ENCODE data around the gene ATP4A. TPM values are rescaled to one million over a fixed set of nuclear protein-coding genes. Genes with fewer than 3 reads are reported as not detected.

Gene ATP4A
- total RNA-seq, 2 donors from 2014 or later = not detected

DNA sequence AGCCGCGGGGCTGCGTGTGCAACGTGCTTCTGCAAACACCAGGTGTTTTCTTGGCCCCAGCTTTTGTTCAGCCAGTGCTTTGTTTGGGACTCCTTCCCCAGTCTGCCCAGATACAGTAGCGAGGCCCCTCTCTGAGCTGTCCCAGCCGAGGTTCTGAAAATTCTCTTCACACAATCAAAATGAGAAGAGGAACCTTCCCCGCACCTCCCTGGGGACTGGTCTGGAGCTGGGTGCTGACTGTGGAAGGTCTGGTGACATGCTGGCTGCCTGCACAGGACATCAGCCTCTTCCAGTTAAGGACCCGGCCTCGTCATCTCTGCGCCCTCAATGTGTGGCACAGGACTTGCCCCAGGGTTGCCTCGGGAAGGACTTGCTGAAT is 4.2 kb downstream of the ATP4A start:
- H3K4me3 ChIP-seq = no peak overlapping the region
- H3K27ac ChIP-seq = no peak overlapping the region
- no peak for DNase-seq (ENCODE audit: low spot score)
- no peaks in the 10 kb centered on the region for H3K9me3 ChIP-seq
- TF ChIP-seq CTCF (IDR thresholded peaks at IDR 0.05) = no peak
- no peaks in the 10 kb centered on the region for H3K36me3 ChIP-seq
- peaks cover 0 to 9% of the 10 kb centered on the region in 2 donors for H3K27me3 ChIP-seq
- H3K4me1 ChIP-seq = peaks cover 0 to 14% of the 10 kb centered on the region in 2 donors

GRCh38 chr19:35558400-35559280 is 4.8 kb downstream of the ATP4A start:
- H3K27me3 ChIP-seq = peaks cover 0 to 9% of the 10 kb centered on the region in 2 donors
- DNase-seq (ENCODE audit: low spot score) = no peak

DNA sequence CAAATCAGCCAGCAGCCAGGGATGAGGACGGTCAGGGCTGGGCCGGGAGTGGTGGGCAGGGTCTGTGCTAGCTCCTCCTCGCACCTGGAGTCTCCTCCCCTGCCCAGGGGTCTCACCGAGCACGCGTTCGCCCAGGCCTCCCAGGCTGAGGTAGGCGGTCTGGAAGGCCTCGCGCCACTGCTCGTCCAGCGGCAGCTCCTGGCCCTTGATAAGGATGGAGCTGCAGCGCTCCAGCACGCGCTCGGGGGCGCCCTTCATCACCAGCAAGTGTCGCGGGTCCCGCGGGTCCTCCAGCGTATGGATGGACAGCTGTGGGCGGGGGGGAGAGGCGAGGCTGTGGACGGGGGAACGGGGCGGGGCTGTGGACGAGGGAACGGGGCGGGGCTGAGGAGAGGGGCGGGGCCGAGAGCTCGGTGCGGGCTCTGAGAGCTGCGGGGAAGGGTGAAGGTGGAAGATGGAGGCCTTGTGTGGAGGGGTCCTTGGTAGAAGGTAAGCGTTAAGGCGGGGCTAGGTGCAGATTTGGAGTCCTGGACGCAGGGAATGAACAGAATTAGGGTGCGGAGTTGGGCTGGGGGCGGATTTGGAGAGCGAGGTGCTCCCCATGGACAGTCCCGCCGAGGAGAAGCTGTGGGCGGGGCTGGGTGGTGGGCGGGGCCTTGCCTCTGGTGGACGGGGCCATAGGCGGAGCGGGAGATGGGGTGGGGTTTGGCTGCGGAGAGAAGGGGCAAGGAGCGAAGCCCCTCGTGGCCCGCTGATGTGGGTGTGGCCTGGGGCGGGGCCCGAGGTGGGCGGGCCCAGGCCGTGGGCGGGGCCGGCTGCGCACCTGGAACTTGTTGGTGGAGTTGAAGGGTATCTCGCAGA is 5.7 kb downstream of the ATP4A start:
- H3K4me1 ChIP-seq = peaks cover 0 to 14% of the 10 kb centered on the region in 2 donors
- H3K4me3 ChIP-seq = peak overlapping the region; percentile 28 to 48
- peaks cover 0 to 9% of the 10 kb centered on the region in 2 donors for H3K27me3 ChIP-seq
- no peaks in the 10 kb centered on the region for H3K9me3 ChIP-seq
- H3K27ac ChIP-seq = no peak overlapping the region
- TF ChIP-seq CTCF (IDR thresholded peaks at IDR 0.05) = no peak
- no peaks in the 10 kb centered on the region for H3K36me3 ChIP-seq
- no peak for DNase-seq (ENCODE audit: low spot score)

More at GRCh38 chr19:35558400-35559280, 4.8 kb downstream of the ATP4A start:
- H3K9me3 ChIP-seq = no peaks in the 10 kb centered on the region
- no peak for TF ChIP-seq CTCF (IDR thresholded peaks at IDR 0.05)
- peaks cover 0 to 14% of the 10 kb centered on the region in 2 donors for H3K4me1 ChIP-seq
- H3K27ac ChIP-seq = no peak overlapping the region
- peak overlapping the region in 1 of 2 donors; percentile 48 for H3K4me3 ChIP-seq
- H3K36me3 ChIP-seq = no peaks in the 10 kb centered on the region

DNA sequence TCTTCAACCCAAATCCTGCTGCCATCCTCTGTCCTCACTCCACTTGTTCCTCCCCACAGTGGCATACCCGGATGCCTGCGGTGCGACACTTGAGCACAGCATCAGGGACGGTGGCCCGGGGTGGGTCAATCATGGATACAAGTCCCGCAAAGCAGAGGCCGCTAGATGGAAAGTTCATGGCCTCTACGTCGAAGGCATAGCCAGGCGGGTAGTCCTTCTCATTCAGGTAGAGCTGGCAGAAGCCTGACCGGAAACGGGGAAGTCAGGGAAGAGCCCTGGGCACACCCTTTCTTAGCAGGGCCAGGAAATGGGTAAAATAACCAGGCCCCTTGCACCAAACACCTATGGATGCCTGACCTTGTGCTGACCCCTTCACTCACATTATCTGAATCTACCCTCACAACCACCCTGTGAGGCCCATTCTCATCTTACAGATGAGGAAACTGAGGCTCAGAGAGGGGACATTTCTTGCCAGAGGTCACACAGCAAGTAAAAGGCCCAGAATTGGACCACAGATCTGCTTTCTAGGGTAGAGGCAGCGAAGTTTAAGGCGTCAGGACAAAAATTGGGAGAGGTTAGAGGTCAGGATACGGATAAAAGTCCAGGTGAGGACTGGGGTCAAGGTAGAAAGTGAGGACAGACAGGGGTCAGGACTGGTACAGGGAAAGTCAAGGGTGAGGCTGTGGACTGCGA is 6.5 kb downstream of the ATP4A start:
- Histone ChIP-seq H3K9me3 (no peaks in the 10 kb centered on the region), H3K27me3 (peaks cover 0 to 9% of the 10 kb centered on the region in 2 donors), H3K4me3 (peak overlapping the region in 1 of 2 donors; percentile 48), H3K4me1 (peaks cover 0 to 14% of the 10 kb centered on the region in 2 donors), H3K27ac (no peak overlapping the region), H3K36me3 (no peaks in the 10 kb centered on the region)
- DNase-seq (ENCODE audit: low spot score) = no peak
- no peak for TF ChIP-seq CTCF (IDR thresholded peaks at IDR 0.05)

GRCh38 chr19:35556025-35556590 is 7.3 kb downstream of the ATP4A start:
- peaks cover 0 to 9% of the 10 kb centered on the region in 2 donors for H3K27me3 ChIP-seq

More at GRCh38 chr19:35556025-35556590, 7.3 kb downstream of the ATP4A start:
- DNase-seq (ENCODE audit: low spot score) = no peak
- H3K27ac ChIP-seq = no peak overlapping the region
- H3K4me3 ChIP-seq = no peak overlapping the region
- H3K9me3 ChIP-seq = no peaks in the 10 kb centered on the region
- peaks cover 0 to 14% of the 10 kb centered on the region in 2 donors for H3K4me1 ChIP-seq
- H3K36me3 ChIP-seq = no peaks in the 10 kb centered on the region
- TF ChIP-seq CTCF (IDR thresholded peaks at IDR 0.05) = no peak

Data from right atrium auricular region (tissue), 2 donors.